Activated naive CD8-positive, alpha-beta T cell treated with anti-CD3 and anti-CD28 coated beads, Interleukin-2, amount 10 ng/mL, durations not matched to agents 7 days and 5 days (primary cell): Measurements from ENCODE around the gene IL25. TPM values are rescaled to one million over a fixed set of nuclear protein-coding genes. Genes with fewer than 3 reads are reported as not detected.

Source experiments
- ATAC-seq: fragments of 150-1000 bp; cut with Tn5 transposase; one replicate; pipeline ENCODE4 v1.10.0; 2021; ENCODE audit warnings: low read depth, moderate library complexity
- POLR2A ChIA-PET: fragments of 350-600 bp; sonication (Branson Sonifier 250); formaldehyde crosslinking; loops from one replicate; lab custom pipeline; 2021; ENCODE audit warnings: antibody characterized with exemption; lab: Charles Lee
- DNase-seq: peaks from one replicate; pipeline ENCODE4 v3.0.0; 2021
- H3K27ac Mint-ChIP-seq: one replicate; pipeline ENCODE4 v1.8.0; 2022; ENCODE audit warnings: mild to moderate bottlenecking, mixed read lengths
- H3K27me3 Mint-ChIP-seq: one replicate; pipeline ENCODE4 v1.8.0; 2022; ENCODE audit warnings: mild to moderate bottlenecking, moderate library complexity, mixed read lengths
- H3K36me3 Mint-ChIP-seq: one replicate; pipeline ENCODE4 v1.8.0; 2021; ENCODE audit warnings: mild to moderate bottlenecking, mixed read lengths
- H3K4me1 Mint-ChIP-seq: one replicate; pipeline ENCODE4 v1.8.0; 2021; ENCODE audit warnings: mixed read lengths
- H3K4me3 Mint-ChIP-seq: one replicate; pipeline ENCODE4 v1.8.0; 2022; ENCODE audit warnings: mild to moderate bottlenecking, moderate library complexity, mixed read lengths
- H3K9me3 Mint-ChIP-seq: one replicate; pipeline ENCODE4 v1.8.0; 2021; ENCODE audit warnings: mixed read lengths
- total RNA-seq, 2 experiments: library from RNA; stranded (reverse); gene quantifications; one replicate each; pipeline ENCODE4 v1.2.3, GENCODE V29; 2021

Gene IL25
- total RNA-seq, 2 experiments from 2014 or later: 0.39 TPM; not detected in 1

GRCh38 chr14:23406244-23406643 is 33.6 kb downstream of the IL25 start:
- no peak overlapping the region for H3K4me3 Mint-ChIP-seq
- ATAC-seq (no peak), DNase-seq (no peak)
- no peak overlapping the region for H3K27ac Mint-ChIP-seq
- no peaks in the 10 kb centered on the region for H3K9me3 Mint-ChIP-seq
- H3K36me3 Mint-ChIP-seq: no peaks in the 10 kb centered on the region
- POLR2A ChIA-PET: interaction anchor here (0.5 kb wide), 1 partner anchor 1954 kb away, joined by 4 read pairs; no protein-coding TSS in a partner anchor
- peaks cover 10% of the 10 kb centered on the region for H3K27me3 Mint-ChIP-seq
- peaks cover 2% of the 10 kb centered on the region for H3K4me1 Mint-ChIP-seq

DNA sequence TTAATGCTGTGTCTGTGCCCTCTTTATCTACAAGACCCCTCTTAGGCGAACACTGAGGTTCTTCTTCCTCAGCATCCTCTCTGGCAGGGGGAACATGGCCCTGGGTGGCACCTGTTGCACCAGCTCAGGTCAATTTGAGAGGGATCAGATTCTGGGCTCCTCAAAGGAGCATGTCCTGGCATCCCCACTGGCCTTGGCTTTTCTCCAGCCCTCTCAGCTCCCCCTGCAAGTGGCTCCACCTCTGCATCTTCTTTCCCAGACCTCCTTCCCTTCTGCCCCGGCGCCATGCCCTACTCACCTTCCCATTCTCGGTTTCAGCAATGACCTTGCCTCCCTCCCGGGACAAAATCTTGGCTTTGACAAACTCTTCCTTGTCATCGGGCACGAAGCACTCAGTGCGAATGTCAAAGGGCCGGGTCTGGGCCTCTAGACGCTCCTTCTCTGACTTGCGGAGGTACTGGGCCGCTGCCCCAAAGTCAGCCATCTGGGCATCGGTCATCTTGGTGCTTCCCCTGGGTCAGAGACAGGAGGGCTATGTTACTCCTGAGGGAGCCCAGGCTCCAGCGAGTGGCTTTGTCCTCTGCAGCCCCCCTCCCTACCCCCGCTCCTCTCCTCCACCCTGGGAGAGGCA is 34.2 kb downstream of the IL25 start:
- H3K27ac Mint-ChIP-seq: no peak overlapping the region
- peaks cover 2% of the 10 kb centered on the region for H3K4me1 Mint-ChIP-seq
- no peaks in the 10 kb centered on the region for H3K9me3 Mint-ChIP-seq
- ATAC-seq: no peak
- no peak for DNase-seq
- no peaks in the 10 kb centered on the region for H3K36me3 Mint-ChIP-seq
- H3K27me3 Mint-ChIP-seq: peaks cover 10% of the 10 kb centered on the region
- no peak overlapping the region for H3K4me3 Mint-ChIP-seq
- POLR2A ChIA-PET: no interaction called here

GRCh38 chr14:23407516-23408306 is 35.1 kb downstream of the IL25 start, which contains the start of gene MYH6:
Gene MYH6 (minus strand): TSS chr14:23408273. CDS start chr14:23407223, 1,050 bp downstream.
- ATAC-seq (no peak), DNase-seq (no peak)
- Mint-ChIP-seq H3K27me3 (peaks cover 10% of the 10 kb centered on the region), H3K9me3 (no peaks in the 10 kb centered on the region), H3K36me3 (no peaks in the 10 kb centered on the region), H3K4me1 (peaks cover 2% of the 10 kb centered on the region), H3K4me3 (no peak within 1 kb of the TSS), H3K27ac (no peak within 1 kb of the TSS)
- POLR2A ChIA-PET: no interaction called here

GRCh38 chr14:23408307-23408630 is 35.7 kb downstream of the IL25 start:
- ATAC-seq (no peak), DNase-seq (no peak)
- POLR2A ChIA-PET: no interaction called here
- Mint-ChIP-seq H3K36me3 (no peaks in the 10 kb centered on the region), H3K27me3 (peaks cover 10% of the 10 kb centered on the region), H3K4me3 (no peak overlapping the region), H3K4me1 (peaks cover 2% of the 10 kb centered on the region), H3K27ac (no peak overlapping the region), H3K9me3 (no peaks in the 10 kb centered on the region)

DNA sequence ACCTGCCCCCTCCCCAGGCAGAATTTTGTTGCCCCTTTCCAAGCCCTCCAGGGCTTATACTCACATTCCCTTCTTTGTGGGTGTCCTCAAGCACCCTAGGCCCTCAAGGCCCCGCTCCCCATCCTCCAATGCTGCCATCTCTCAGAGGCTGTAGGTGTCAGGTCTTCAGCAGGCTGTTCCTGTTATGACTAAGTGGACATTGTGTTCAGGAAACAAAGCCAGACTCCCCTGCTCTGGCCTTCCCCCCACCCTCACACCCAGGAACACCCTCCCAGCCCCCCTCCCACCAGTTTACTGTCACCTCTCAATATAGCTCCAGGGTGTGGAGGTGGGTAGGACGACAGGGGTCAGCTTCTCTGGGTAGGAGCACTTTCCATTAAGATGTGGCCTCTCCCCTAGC is 36.9 kb downstream of the IL25 start:
- Mint-ChIP-seq H3K36me3 (no peaks in the 10 kb centered on the region), H3K4me1 (peaks cover 2% of the 10 kb centered on the region), H3K27me3 (peaks cover 7% of the 10 kb centered on the region), H3K4me3 (no peak overlapping the region), H3K27ac (no peak overlapping the region), H3K9me3 (no peaks in the 10 kb centered on the region)
- ATAC-seq (no peak), DNase-seq (no peak)
- POLR2A ChIA-PET: no interaction called here

DNA sequence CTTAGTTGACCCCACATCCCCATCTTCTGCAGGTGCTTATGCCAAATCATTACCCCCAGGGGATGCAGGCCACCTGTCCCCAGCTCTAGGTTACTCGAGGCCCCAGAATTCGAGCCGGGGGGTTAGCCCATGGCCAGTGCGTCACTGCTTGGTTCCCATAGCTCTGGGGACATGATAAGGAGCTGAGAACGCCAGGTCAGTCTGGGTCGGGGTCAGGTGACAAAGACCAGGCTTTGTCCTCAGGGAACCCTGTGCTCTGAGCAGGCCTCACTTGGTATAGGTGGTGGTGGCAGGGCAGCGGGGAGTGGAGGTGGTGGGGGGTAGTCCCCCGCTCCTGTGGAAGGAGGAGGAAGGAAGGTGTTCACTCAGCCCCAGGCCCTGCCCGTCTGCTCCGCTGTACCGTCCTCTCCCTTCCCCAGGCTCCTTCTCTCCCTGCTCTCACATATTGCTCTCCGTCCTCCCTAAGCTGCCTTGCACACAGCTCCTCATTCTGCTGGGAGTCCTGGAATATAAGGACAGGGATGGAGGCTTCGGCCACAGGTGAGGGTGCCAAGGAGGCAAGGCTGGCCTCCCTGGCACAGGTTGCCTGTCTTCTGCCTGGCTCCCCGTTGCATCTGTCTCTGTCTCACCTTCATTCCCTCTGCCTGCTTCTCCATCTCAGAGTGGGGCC is 37.5 kb downstream of the IL25 start:
- peaks cover 5% of the 10 kb centered on the region for H3K27me3 Mint-ChIP-seq
- no peak overlapping the region for H3K4me3 Mint-ChIP-seq
- no peak for DNase-seq
- H3K4me1 Mint-ChIP-seq: peaks cover 2% of the 10 kb centered on the region
- H3K36me3 Mint-ChIP-seq: no peaks in the 10 kb centered on the region
- ATAC-seq: no peak
- no peaks in the 10 kb centered on the region for H3K9me3 Mint-ChIP-seq
- no peak overlapping the region for H3K27ac Mint-ChIP-seq
- POLR2A ChIA-PET: no interaction called here

DNA sequence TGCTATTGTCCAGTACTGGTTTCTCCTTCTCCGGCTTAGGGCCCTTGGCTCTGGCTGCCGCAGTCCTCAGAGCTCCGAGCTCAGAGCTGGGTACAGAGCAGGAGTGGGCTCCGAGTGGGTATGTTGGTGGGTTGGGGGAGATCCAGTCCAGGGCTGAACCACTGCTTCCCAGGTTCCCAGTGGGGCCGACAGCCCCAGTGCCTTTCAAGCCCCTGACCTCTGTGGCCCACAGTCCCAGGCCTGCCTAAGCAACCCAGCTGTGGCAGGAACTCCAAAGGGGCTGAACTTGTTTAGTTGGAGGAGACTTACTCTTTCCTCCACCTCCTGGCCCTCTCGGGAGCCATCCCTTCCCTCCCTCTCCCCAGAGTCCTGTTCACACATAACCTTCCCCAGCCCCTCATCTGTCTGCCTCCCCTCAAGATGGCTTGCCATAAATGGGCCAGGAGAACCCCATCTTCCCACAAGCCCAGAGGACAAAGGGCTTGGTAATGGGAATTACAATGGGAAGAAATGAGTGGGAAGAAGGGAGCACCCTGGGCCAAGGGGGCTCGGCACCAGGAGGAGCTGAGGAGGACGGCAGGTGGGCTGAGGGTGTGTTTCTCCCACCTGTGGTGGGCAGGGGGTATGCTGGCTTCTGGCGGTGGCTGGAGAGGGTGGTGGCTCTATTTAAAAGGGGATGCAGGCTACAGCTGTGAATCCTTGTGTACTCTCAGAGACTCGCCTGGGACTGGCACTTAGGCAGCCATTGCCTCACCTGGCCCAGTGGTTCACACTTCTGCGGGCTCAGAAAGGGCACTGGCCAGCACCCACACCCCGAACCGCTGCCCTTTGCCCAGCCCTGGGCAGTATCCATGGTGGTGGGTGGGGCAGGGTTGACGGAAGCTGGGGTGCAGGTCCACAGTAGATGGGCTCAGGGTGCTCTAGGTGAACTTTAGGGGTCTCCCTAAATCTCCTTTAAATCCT is 39.2 kb downstream of the IL25 start:
- POLR2A ChIA-PET: no interaction called here
- no peak for DNase-seq
- Mint-ChIP-seq H3K36me3 (no peaks in the 10 kb centered on the region), H3K4me3 (no peak overlapping the region), H3K9me3 (no peaks in the 10 kb centered on the region), H3K4me1 (peaks cover 2% of the 10 kb centered on the region), H3K27ac (no peak overlapping the region), H3K27me3 (peaks cover 5% of the 10 kb centered on the region)
- ATAC-seq: no peak

GRCh38 chr14:23413681-23414080 is 41.1 kb downstream of the IL25 start:
- ATAC-seq (no peak), DNase-seq (no peak)
- no peak overlapping the region for H3K4me3 Mint-ChIP-seq
- H3K27me3 Mint-ChIP-seq: no peaks in the 10 kb centered on the region
- no peaks in the 10 kb centered on the region for H3K36me3 Mint-ChIP-seq
- H3K9me3 Mint-ChIP-seq: no peaks in the 10 kb centered on the region
- H3K4me1 Mint-ChIP-seq: peaks cover 2% of the 10 kb centered on the region
- no peak overlapping the region for H3K27ac Mint-ChIP-seq
- POLR2A ChIA-PET: no interaction called here

DNA sequence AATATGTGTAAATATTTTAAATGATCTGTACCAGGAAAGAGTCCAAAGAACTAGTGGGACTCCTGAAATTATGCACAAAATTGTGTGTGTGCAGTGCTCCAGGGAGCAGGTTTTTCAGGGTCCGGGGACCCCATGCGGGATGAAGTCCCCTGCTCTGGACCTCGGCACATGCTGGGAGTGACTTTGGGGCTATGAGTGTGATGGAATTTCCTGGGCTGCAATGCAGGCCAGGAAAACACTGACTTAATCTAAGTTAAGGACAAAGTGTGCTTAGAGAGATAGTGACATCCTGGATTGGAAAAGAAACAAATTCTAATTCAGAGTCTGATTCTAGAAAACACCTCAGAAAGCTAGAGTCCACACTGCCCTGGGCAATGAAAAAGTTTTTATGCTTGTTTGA is 41.6 kb downstream of the IL25 start:
- no peaks in the 10 kb centered on the region for H3K27me3 Mint-ChIP-seq

DNA sequence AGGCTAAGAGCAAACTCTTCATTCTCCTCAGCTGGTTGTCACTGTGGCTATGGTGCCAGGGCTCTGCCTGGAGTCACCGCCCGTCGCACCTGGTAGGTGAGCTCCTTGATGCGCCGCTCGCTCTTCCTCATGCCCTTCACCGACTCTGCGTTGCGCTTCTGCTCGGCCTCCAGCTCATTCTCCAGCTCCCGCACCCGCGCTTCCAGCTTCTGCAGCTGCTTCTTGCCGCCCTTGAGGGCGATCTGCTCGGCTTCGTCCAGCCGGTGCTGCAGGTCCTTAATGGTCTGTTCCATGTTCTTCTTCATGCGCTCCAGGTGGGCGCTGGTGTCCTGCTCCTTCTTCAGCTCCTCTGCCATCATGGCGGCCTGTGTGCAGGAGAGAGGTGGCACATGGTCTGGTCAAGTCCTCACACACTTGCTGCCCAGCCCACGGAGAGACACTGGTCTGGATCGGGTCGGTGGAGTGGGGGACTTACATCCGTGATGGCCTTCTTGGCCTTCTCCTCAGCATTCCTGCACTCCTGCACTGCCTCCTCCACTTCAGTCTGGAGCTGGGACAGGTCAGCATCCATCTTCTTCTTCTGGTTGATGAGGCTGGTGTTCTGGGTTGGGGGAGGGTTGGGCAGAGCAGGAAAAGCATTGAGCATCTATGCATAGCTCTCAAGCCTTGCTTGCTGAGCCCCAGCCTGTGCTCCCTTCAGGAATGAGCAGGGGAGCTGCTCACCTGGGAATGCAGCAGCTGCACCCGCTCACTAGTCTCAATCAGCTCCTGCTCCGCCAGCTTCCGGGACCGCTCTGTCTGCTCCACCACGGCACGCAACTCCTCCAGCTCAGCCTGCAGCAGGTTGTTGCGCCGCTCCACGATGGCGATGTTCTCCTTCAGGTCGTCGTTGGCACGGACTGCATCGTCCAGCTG is 42.6 kb downstream of the IL25 start:
- H3K27ac Mint-ChIP-seq: no peak overlapping the region
- H3K27me3 Mint-ChIP-seq: no peaks in the 10 kb centered on the region
- H3K9me3 Mint-ChIP-seq: no peaks in the 10 kb centered on the region
- POLR2A ChIA-PET: no interaction called here
- ATAC-seq: no peak
- H3K4me1 Mint-ChIP-seq: peaks cover 1% of the 10 kb centered on the region
- H3K4me3 Mint-ChIP-seq: no peak overlapping the region
- H3K36me3 Mint-ChIP-seq: no peaks in the 10 kb centered on the region
- DNase-seq: no peak

More for the DNA sequence above, 41.6 kb downstream of the IL25 start:
- DNase-seq (no peak), ATAC-seq (no peak)
- Mint-ChIP-seq H3K4me1 (no peaks in the 10 kb centered on the region), H3K9me3 (no peaks in the 10 kb centered on the region), H3K36me3 (no peaks in the 10 kb centered on the region), H3K27ac (no peak overlapping the region), H3K4me3 (no peak overlapping the region)
- POLR2A ChIA-PET: no interaction called here

DNA sequence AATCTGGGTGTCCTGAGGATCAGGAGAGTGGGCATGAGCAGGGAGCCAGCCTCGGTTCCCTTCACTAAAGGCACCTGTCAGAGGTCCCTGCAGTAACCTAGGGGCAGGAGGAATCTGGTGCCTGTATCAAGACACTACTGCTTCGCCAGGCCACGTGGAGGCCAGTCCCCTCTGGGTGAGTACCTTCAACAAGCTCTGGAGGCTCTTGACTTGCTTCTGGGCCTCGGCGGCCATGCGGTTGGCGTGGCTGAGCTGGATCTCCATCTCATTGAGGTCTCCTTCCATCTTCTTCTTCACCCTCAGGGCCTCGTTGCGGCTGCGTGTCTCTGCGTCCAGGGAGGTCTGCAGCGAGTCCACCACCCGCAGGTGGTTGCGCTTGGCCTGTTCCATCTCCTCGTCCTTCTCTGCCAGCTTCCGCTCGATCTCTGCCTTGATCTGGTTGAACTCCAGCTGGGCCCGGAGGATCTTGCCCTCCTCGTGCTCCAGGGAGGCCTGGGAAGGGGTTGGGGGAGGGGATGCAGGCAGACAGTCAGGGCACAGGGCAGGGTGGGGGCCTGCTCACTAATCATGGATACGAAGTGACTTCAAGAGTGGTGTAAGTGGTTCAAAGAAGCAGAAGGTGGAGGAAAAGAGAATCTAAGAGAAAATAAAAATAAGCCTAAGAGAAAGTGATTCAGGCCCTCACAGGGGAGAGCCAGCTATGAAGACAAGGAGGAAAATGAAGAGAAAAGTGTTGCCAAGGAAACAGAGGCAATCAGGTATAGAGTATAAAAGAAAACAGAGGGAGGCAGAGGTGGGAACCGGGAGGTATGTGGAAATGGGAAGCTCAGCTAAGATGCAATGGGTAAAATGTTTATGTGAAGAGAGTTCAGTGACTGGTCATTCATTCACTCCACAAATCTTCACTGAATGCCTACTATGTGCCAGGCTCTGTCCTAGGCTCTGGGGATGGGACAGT is 43.5 kb downstream of the IL25 start:
- Mint-ChIP-seq H3K27me3 (no peaks in the 10 kb centered on the region), H3K4me3 (no peak overlapping the region), H3K9me3 (no peaks in the 10 kb centered on the region), H3K4me1 (peaks cover 5% of the 10 kb centered on the region), H3K36me3 (no peaks in the 10 kb centered on the region), H3K27ac (no peak overlapping the region)
- DNase-seq (no peak), ATAC-seq (no peak)
- POLR2A ChIA-PET: no interaction called here
